NCI-H1417 treated with DMSO at 0.1 percent for 48 hours (cell line): Measurements from ENCODE around the gene UACA.
"Not testable (repeated sequence)": the region's sequence is repeated elsewhere in the genome, so short reads cannot be mapped to it uniquely, and the experiment has no call there.

Source experiments
- DNase-seq: peaks from one replicate; lab custom pipeline; 2025; lab: John Stamatoyannopoulos, UW

UACA gene

DNA sequence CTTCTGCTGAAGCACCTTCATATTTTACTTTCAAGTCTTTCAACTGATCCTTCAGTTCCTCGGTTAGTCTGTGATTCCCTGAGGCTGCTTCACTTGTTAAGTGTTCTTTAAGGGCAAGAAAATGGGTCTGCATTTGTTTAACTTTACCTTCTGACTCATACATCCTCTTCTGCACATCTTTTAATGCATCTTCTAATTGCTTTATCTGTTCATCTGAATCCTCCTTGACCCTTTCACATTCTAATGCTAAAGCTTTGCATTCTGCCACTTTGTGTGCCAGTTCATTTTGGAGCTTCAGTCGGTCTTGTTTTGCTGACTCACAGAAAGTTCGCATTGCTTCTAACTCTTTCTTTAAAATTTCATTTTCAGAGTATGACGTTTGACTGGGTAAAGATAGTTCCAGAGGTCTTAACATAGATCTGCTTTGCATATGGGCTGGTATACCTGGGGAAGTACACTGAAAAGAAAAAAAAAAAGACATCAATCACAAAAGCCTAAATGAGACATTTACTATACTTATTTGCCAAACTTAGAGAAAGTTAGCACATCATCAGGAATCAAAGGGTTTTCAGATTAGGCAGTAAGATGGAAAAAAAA lies 94.3 kb downstream of the UACA start:
- DNase-seq = no peak

DNA sequence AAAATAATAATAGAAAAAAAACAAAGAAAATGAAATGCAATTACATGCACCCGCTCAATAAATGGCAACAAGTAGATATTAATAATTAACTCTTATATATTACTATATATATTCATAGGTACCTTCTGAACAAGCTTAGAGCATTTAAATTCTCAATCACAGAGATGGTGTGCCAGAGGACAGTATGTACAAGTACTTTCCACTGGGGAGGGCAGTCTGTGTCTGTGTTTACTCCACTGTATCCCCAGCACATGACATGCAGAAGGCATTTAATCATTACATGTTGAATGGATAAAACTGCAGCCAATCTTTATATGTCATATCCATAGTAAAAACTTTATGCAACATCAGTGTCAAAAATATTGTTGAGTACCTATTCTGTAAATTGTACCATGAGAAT lies 97.8 kb downstream of the UACA start:
- DNase-seq = no peak

DNA sequence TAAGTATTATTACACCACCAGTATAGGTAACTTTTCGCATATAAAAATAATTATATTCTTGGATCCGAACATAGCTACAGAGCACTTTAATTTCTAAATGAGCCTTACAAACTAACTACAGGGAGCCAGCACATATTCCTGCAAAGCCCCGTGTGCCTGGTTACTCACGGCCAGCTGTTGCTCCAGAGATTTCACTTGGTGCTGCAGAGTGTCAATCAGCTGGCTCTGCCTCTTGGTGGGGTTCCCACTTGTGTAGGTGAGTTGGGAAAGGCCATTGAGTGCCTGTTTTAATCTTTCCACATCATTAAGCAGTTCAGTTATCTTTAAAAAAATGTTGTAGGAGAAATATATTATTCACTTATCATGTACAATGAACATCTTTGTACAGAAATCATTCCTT lies 98.9 kb downstream of the UACA start:
- DNase-seq = no peak

DNA sequence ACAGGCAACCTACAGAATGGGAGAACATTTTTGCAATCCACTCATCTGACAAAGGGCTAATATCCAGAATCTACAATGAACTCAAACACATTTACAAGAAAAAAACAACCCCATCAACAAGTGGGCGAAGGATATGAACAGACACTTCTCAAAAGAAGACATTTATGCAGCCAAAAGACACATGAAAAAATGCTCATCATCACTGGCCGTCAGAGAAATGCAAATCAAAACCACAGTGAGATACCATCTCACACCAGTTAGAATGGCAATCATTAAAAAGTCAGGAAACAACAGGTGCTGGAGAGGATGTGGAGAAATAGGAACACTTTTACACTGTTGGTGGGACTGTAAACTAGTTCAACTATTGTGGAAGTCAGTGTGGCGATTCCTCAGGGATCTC lies 100.3 kb downstream of the UACA start:
- DNase-seq = not testable (repeated sequence)

DNA sequence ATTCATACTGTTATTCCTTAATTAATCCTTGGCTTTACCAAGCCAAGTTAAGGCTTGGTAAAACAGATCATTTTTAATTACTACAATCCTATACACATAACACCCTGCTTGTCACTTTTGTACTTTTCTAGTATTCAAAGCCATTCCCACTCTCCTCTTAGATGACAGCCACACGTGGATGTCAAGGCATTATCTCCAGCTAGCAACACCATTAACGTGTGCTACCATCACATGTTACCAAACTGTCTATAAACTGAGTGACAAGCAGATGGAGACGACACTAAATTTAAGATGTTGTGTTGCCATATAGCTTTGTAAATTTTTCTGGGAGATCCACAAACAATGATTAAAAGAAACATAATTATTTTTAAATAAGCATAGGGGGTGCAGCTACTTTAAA lies 103.7 kb downstream of the UACA start:
- no peak for DNase-seq

DNA sequence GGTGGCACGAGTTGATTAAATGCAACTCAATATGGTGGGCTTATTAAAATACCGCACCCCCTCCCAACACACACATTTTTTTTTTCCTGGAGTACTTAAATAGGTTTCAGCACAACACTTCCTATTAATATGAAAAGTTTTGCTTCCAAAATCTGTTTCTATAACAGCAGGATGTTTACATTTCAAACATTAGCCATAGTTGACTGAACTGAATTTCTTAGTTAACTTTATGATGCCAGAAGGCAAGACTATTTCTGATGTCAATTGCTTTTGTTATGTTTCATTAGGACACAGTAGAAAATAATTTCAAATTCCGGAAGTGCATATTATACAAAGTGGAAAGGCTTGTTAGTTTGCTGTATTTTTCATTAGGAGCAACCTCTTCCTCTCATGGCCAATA lies 104.7 kb downstream of the UACA start:
- no peak for DNase-seq

DNA sequence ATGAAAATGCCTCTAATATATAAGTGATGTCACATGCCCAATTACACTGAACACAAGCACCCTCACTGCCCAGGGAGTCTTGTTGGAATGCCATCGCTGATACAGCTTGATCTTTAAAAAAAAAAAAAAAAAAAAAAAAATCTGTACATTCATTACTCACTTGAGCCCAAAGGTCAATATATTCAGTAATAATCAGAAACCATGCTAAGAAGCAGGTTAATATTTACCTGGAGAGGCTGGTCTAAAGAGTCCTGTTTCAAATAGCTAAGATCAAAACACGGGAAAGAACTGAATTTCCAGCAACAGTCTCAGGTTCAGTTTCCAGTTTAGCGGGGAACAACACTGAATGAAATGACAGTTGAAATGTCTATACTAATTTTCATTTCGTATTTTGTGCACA lies 109.9 kb downstream of the UACA start:
- DNase-seq = no peak

DNA sequence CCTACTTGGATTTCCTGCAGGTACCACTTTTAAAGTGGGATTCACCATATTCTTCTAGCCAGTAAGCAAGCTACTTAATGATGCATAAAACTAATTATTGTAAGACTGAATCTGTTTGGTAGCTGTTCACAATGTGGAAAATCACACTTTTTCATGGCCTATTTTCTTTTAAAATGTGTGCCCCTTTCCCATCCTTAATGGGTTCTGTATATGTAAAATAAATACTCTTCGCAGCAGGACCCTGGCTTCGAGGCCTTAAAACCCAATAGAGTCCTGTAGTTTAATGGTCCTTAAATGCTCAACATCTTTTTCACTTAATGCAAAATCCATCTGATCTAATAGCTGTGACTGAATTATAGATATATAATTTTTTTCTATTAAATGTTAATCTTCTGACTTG lies 111.0 kb downstream of the UACA start:
- no peak for DNase-seq

DNA sequence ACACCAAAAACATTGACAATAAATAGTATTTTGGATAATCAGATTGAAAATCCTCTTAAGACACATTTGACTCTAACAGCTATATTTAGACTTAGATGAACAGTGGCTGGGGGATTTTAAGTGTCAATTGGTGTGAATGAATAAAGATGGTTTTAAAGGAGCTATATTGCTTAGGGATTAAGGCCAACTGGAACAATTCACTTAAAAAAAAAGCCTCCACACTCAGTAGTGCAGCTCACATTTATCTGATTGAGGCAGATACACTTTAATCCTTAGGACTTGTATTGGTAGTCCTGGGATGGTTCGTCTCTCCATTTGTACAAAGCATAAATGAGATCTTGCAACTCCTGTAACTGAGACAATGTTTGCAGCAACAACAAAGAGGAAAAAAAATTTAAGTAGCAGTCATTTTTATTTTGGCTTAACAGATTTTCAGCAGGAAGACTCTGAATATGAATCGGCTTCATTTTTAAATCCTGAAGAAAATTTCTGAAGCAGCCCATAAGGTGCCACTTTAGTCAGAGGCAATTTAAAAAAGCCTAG lies 112.0 kb downstream of the UACA start:
- DNase-seq = no peak

DNA sequence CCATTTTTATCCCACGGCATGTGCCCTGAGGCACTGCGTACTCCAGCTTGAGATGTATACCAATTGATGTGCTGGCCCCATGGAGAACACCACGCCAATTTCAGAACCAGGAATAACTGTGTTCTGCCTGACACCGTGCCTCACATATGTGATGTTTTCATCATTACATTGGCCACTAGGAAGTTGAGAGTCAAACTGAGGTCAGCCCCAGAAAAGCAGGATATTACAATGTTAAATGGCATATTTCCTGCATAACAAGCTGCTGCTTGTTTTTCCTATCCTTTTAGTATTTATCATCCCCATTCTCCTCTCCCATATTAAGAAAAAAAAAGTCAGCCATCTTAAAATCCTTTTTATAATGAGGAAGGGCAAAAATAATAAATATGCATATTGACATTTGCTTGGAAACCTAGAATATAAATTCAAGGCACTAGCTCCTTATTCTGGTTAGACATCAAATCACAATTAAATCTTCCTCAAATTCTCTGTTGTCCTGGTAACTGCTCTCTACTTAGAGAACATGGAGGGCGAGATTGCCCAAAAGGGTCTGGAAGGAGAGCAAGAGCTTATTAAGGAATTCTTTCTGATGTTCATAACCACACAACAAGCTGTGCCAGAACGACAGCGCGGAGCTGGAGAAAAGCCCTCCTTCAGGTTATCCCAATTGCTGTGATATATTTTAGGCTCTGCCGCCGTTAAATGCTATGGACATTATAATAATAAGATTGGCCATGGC lies 112.6 kb downstream of the UACA start:
- no peak for DNase-seq

DNA sequence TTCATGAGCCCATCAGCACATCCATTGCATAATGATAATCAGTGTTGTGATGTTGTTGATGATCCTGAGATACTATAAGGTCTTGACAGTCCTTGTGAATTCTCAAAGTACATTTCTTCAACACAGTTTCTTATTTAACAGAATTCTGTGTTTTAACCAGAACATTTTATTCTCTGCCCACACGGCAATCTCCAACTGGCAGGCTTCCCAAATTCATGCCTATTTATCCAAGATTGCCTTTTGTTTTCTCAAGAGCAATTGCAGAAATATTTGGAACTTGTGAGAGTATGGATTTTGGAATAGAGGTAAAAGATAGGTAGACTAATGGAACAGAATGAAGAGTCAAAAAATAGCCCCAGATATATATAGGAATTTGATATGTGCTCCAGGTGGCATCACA lies 116.0 kb downstream of the UACA start:
- no peak for DNase-seq

DNA sequence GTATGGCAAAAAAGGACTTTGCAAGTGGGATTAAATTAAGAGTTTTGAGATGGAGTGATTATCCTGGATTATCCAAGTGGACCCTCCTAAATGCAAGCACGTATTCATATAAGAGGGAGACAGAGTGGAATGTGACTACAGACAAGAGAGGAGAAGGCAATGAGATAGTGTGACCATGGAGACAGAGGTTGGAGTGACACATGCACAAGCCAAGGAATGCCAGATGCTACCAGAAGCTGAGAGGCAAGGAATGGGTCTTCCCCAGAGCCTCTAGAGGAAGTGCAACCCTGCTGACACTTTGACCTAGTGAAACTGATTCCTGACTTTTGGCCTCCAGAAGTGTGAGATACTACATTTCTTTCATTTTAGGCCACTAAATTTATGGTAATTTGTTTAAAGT lies 117.2 kb downstream of the UACA start:
- DNase-seq = no peak

DNA sequence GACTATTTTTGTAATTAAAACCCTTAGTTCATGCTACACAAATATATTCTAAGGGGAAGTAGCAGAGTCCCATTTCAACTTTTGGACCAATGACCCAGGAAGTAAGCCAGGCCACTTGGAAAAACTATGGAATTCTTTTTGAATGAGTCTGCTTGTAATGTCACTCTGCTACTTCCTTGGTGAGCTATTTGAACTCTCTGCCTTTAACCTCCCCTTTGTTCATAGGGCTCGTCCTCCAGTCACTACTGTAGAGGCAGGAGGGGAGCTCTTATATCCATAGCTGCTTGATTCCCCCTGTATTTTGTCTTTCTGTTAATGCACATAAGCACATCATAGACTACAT lies 119.6 kb downstream of the UACA start:
- no peak for DNase-seq

DNA sequence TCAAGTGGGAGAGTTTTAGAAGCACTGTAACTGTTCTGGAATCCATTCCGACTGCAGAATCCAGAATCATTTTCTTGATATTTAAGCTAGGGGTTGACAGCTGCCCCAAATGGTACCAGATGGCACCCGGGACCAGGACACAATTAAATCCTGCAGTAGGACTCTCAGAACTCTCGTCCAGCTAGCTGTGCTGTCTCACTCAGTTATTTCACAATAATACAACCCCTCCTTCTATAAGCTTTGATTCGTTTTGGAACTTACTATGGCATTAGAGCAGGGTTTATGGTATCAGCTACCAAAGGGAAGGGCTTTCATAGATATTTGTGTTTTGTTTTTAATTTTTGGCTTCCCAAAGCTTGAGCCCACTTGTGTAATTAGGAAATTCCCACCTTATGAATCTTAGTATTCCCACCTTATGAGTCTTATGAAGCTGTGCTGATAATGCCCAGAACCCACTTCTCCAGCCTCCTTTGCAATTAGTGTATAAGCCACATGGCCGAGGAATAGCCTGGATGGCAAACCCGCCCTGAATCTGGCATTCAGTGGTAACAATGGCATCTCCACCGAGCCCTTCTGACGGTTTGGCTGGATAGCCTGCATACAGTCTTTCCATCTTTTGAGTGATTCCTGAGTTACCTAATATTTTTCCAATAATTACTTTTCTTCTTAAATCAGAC lies 120.1 kb downstream of the UACA start:
- no peak for DNase-seq

DNA sequence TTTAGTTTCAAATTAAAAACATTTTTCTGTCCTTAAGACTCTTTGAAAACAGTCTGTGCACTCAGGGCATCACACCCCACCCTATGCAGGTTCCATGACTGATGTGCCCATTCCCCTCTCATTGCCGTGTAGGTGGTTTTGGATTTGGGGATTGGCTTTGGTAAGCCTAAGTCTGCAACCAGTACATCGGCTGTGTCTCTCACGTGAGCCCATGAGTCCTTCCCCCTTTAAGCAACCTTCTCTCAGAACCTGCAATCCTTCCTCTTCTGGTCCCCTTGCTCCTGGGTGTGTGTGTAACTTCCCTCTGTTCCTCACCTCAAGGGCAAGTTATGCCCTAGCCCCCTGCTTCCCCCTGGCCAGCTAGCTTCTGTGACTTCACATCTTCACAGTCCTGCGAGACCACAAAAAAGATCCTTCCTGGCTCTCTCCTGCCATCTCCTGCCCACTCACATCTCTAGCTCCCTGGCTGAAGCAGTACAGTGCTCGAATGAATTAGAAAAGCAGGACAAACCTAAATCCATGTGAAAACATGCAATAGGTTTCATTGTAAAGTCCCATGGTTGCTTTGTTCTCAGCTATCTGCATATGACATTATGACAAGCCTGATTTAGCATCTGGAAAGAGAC lies 126.7 kb downstream of the UACA start:
- DNase-seq = no peak

DNA sequence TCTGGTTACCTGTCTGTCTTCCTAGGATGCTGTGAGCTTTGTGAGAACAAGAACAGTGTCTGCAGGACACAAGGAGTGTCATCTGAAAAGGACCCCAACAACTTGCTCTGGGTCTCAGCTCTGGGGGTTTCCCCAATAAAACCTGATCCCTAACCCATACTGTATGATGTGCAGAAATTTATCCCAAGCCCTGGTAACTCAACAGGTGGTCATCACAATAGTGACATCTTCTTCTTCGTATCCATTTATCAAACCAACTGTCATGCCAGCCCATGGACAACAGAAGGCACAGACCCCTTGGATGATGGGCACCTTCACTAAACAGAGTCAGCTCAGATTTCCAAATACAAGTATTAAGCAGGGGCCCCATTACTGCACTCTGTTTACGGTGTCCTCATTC lies 127.5 kb downstream of the UACA start:
- no peak for DNase-seq

DNA sequence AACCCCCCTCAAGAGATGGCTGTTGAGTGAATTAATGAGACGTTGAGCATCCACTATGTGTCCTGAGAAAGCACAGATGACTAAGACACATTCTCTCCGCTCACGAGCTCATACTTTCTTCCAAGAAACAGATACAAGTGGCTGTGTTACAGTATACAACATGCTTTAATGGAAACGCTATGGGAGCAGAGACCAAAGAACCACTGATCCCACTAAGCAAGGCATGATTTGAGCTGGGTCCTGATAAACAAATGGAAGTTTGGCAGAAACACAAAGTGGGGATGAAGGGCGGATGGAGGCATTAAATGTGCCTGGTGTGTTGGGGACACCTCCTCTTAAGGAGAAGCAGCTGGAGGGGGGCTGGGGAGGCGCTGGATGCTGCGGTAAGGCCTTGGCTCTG lies 129.4 kb downstream of the UACA start:
- no peak for DNase-seq

DNA sequence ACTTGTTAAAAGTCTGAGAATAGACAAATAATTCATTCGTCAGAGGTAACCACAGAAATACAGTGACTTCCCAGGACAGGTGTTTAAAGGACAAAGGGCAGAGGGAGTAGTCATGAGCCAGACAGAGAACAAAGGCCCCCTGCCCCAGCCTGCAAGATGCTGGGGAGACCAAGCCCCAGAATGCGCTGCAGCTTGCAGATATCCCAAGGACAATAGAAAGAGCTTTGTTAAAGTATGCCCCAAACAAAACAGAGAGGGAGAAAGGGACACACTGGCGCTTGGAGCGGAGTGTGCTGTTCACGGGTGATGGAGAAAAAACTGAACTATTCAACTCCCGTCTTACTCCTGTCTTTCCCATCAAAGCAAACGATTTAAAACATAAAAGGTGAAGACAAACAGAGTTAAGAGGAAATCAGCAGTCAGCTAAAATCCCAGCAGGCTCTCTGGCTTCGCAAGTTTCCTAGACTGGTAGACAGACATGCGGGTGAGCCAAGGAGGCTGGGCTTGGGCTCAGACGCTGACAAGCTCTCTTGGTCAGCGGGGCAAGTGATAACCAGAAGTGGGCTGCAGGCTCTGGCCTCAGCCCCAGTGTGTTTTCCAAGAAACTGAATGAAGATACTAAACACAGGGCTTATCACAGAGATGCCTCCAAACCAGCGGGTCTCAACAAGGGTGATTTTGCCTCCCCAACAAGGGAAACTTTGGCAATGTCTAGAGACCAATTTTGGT lies 130.1 kb downstream of the UACA start:
- no peak for DNase-seq

DNA sequence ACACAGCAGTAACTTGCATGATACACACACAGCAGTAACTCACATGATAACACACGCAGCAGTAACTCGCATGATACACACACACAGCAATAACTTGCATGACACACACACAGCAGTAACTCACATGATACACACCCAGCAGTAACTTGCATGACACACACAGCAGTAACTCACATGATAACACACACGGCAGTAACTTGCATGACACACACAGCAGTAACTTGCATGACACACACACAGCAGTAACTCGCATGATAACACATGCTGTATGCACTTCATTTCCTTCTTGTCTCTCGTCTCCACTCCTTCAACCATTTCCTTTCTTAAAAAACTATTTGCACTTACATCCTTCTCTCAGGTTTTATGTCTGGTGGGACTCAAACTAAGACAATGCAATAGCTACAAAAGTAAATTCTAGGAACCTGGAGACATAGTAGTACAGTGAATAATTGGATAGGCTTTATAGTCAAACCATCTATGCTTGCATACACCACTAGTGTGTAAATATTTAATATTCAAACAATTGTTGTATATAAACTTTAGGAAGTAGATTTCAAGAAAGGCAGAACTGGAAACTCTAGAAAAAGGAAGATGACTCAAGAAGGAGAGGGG lies 130.8 kb downstream of the UACA start:
- DNase-seq = no peak

DNA sequence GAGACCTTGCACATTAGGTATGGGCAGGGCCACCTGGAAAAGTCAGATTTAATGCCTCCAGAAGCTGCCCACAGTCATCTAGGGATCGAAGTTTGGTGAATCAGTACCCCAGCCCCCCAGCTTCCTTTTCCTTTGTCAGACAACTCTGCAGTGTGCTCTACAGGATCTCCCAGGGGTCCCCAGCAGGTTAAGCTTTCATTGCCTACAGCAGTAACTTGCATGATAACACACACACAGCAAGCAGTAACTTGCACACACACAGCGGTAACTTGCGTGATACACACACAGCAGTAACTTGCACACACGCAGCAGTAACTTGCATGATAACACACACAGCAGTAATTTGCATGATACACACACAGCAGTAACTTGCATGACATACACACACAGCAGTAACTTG lies 131.3 kb downstream of the UACA start:
- no peak for DNase-seq

DNA sequence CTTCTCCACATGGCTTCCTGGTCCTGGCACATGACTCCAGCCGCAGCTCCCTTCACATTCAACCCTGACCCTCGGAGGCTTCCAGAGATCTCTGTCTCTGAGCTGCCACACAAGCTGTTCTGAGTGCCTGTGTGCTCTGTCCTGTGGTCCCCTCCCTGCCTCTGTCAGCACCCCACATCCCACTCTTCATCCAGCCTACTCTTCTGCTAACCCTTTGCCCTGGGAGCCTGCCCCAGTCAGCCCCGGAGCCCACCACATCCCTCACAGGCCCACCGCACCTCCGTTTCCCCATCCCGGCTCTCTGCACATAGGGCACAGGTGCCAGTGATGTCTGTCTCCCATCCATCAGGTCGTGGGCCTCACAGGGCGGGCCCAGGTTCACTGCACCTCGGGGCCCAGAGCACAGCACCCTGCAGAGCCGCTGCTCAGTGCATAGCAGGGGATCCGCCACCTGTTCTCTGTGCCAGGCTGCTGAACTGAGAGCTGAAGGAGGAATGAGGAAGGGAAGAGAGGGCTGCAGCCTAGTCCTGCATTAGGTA lies 133.6 kb downstream of the UACA start:
- DNase-seq = no peak

DNA sequence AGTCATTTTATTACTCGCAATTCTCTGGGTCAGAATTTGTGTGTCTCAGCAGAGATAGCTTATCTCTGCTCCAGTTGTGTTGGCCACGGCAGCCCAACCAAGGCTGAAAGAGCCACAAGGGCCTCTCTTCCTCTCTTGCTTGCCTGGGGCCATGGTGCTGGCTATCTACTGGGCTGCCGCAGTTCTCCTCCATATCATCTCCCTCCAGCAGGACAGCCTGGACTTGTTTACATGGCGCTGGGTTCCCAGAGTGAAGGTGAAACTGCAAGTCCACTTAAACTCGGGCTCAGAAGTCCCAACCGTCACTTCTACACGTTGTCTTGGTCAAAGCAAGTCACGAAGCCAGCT lies 134.8 kb downstream of the UACA start:
- DNase-seq = no peak
